Measurements from ENCODE around the gene NME9.

GRCh38 chr3:138351151-138351550 lies 21.5 kb upstream of the NME9 start:
- no peak for TF ChIP-seq CTCF (conservative IDR thresholded peaks at IDR 0.05; ENCODE audit: low read depth, low read length)
- TF ChIP-seq EZH2 (IDR thresholded peaks at IDR 0.05; ENCODE audit: low read length, unreplicated experiment), result no peak
- TF ChIP-seq EZH2phosphoT487 (IDR thresholded peaks at IDR 0.05; ENCODE audit: borderline replicate concordance, low read length), result no peak

Measured in PC-3 (cell line).